Pulmonary artery endothelial cell (primary cell): Measurements from ENCODE around the gene BRSK2. TPM values are rescaled to one million over a fixed set of nuclear protein-coding genes. Genes with fewer than 3 reads are reported as not detected.

Experiments used
- DNase-seq: peaks from one replicate; pipeline ENCODE4 v3.0.0-alpha.2; 2011; ENCODE audit warnings: low read depth, low spot score
- total RNA-seq: library from RNA; depleted of rRNA; stranded (reverse); fragments of >200 nt; gene quantifications from 2 replicates; pipeline ENCODE4 v1.2.3, GENCODE V29; 2014

BRSK2 gene
- total RNA-seq, 1 donor from 2014 or later = 0.20 TPM

DNA sequence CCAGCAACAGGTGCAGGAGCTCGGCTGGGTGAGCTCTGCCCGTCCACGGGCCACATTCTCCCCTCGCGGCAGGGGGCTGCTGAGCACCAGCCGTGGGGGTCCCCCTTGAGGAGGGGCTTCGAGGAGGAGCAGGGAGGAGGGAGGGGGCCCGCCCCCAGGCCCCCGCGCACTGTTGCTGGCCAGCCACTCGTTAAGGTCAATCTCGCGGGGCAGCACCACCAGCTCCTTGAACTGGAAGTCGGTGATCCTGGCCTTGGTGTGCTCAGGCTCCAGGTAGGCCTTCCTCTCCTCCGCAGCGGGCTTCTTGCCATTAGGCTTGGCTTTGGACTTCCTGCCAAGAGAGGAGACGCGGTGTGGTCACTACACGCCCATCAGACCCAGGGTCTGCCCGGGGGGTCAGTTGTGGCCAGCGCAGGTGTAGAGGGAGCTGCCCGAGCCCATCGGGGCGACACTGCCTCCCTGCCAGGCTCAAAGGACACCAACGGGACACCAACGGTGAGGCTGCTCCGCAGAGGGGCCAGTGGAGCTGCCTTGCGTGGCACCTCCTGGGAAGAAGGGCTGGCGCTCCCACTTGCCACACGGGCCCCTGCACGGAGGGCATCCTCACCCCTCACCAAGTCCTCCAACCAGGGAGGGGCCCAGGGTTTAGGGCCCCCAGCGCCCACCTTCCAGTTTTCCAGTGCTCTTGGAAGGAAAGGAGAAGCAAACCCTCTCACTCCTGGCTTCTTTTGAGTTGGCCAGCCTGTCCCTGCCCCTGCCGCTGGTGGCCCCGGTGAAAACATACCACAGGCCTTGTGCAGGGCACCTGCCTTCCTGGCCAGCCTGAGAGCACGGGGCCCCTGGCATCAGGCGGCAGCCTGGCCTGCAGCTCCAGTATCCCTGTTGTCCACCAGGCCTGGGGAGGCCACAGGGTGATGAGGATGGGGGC, 91.1 kb downstream of the BRSK2 start:
- no peak for DNase-seq

DNA sequence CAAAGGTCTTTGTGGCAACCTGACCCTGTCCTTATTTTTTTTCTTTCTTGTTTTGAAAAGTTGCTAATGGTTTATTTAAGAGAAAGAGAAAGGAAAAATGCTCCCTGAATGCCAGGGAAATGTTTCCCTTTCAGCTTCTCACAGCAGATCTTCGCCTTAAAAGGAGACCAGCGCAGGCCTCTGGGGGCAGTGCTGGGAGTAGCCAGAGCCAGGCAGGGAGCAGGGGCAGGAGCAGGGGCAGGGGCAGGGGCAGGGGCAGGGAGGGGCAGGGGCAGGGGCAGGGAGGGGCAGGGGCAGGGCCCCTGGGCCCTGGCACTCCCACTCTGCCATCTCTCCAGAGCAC, 91.7 kb downstream of the BRSK2 start:
- no peak for DNase-seq

GRCh38 chr11:1481861-1482441, 92.2 kb downstream of the BRSK2 start:
- no peak for DNase-seq

DNA sequence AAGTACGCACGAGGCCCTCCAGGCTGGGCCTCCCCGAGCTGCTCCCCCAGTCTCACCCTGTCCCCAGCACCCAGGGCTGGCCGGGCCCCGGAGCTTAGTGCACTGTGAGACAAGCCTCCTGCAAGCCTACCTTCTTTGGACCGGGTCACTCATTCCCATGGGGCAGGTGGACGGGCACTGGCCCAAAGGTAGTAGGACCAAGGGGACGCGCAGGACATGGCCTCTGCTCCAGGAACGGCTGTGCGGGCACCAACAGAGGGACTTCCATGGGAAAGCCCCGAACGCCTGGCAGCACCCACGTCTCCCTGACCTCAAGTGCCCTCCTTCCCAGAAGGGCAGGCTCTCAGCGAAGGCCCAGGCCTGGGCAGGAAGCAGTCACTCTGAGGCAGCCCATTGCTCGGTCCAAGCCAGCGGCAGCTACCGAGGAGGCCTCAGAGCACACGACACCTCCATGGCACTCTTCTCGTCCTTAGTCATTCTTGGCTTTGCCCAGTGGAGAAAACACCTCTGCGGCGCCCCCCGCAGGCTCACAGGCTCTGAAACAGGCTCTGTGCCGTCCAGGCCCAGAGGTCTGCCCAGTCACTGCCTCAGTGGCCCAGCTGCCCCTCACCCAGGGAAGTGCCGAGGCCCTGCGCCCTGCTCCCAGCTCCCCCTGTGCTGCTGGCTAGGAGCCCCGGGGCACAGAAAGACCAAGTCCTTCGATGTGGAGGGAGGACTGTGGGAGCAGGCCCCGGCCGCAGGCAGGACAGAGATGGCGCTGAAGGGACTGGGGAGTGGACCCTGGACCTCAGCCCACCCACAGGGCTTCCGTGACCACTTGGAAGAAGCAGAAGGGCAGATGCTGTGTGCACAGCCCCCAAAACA, 93.1 kb downstream of the BRSK2 start:
- DNase-seq = no peak

GRCh38 chr11:1483445-1483961, 93.8 kb downstream of the BRSK2 start:
- no peak for DNase-seq

DNA sequence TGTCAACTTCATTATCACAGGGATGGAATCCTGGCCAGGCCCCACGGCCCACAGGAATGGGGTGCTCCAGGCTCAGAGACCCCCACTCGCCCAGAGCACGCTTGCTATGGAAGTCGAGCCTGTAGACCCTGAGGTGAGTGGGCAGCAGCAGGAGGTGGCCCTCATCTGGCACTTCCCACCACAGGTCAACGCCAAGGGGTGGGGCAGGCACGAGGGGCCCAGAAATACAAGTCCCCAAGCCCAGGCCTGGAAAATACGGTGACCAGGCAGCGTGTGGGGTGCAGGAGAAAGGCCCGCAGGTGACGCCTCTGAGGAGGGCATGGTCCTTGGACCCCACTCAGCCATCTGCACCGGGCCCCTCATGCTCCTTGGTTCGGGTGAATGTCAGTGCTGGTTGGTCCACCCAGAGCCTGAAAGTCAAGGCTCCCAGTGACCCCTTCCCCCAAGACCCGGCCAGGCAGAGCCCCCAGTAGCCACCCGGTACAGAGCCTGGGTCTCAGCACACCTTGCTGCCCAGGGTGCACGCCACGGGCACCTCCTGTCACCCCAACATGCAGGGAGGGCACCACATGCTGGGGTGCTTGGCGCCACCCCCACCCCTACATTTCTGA, 94.4 kb downstream of the BRSK2 start:
- DNase-seq = no peak

- DNase-seq = no peak
Observed at GRCh38 chr11:1484695-1485503, 95.2 kb downstream of the BRSK2 start.

DNA sequence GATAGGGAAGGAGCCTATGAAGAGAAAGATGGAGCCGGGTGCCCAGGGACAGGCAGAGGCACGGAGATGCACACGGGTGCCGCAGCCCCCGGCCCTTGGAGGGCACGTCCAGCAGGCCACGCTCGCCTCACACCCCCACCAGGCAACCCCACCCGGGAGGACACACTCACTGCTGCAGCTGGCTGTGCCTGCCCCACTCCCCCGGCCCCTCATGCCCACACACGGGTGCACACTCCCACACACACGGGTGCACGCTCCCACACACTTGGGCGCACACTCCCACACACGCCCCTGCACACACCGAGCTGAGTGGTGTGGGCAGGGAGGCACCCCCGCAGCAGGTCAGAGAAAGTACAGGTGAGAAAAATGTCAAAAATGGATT, 95.8 kb downstream of the BRSK2 start:
- no peak for DNase-seq

DNA sequence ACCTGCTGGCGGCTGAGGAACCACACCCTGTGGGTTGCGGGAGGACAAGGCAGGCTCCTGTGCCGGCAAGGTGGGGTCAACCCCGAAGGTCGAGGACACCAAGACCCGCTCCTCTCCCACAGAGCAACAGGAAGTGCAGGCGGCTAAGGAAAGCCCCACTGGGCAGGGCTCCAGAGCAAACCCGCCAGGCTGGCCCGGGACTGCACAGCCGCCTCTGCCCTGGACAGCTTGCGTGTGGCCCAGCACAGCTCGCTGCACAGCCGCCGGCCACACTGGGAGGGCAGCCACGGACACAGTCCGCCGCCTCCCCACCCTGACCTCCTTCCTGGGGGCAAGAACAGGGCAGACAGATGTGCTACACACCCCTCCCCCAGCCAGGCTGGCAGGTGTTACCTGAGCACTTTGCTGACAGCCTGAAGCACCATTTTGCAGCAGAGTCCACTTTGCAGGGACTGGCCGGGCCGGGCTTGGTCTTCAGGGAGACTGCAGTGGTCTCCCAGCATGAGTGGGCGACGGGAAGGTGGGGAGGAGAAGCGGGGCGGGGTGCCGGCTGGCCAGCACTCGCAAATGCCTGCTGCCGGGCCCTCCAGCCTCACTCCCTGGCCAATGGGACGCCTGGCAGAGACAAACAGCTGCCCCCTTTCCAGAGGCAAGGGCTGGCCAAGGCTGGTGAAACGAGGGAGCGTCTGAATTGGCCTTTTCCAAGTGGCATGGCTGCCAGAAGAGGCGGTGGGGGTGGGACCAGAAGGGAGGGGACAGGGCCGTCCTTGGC, 96.5 kb downstream of the BRSK2 start, which contains the start of gene MOB2:
Gene MOB2, minus strand, starts transcription at position 726 of the 772 bp plus-strand sequence. Its CDS starts 223 bp downstream, at position 503.
- DNase-seq = no peak

DNA sequence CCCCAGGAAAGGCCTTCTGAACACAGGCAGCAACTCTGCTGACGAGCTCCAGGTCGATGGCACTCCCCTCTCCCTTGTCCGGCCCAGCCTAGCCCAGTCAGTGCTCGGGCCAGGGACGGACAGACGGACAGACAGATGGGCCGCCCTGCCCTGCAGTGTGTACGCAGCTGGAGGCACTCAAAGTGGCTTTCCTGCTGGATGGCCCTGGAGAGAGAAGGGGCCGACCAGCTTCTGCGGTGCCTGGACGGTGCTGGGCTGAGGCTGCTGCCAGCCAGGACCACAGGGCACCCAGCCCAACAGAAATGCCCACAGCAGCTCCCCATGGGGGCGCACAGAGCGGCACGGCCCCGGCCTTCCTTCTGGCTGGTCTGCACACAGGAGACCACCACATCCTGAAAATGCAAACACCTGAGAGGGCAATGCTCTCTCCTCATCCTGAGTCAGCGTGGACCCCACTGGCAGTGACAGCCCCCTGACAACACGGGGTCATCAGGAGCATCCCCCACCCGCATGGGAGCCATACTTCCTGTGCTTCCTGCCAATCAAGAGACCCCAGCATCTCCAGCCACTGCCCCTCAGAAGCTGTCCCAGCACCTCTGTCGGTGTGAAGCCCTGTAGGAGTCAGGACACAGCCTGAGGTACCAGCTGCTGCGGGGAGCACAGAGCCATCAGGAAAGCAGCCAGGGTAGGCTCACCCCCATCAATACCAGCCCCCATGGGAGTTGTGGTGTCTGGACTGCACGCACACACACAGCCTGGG, 97.5 kb downstream of the BRSK2 start:
- DNase-seq = no peak

DNA sequence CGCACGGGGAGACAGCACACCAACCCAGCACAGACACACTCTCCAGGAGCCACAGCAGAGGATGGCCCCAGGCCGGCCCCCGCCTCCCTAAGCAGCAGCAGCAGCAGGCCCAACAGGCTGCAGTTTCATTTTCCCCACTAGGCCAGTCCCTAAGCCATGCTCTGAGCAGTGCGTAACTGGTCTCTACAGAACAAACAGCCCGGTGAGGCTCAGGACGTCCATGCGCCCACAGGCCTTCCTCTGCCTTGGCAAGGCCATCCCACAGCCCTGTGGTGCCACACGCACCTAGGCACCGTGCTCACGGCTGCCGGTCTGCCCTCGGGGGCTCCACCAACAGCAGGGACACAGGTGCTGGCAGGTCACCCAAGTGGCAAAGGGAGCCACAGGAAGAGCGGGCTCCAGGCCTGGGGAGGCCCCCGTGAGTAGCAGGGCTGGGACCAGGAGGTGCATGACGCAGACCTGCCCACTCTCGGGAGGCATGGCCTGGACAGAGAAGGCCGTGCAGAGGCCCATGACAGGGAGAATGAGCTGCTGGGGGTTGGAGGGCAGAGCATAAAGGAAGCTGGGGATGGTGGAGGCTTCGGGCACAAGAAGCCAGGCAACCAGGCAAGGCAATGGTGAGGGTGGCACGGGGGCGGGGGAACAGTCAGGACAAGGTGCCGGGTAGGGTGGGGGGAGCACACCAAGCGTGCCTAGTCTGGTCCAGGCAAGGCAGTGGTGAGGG, 98.3 kb downstream of the BRSK2 start:
- no peak for DNase-seq

GRCh38 chr11:1488575-1489180, 98.9 kb downstream of the BRSK2 start:
- DNase-seq = no peak

- DNase-seq = no peak
Observed at GRCh38 chr11:1490651-1491050, 100.9 kb downstream of the BRSK2 start.

DNA sequence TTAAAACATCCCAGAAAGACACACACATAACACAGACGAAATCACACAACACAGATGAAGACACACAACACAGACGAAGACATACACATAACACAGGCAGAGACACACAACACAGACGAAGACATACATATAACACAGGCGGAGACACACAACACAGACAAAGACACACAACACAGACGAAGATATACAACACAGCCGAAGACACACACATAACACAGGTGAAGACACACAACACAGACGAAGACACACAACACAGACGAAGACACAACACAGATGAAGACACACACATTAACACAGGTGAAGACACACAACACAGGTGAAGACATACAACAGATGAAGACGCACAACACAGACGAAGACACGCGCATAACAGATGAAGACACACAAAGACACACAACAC, 101.6 kb downstream of the BRSK2 start:
- DNase-seq = no peak

DNA sequence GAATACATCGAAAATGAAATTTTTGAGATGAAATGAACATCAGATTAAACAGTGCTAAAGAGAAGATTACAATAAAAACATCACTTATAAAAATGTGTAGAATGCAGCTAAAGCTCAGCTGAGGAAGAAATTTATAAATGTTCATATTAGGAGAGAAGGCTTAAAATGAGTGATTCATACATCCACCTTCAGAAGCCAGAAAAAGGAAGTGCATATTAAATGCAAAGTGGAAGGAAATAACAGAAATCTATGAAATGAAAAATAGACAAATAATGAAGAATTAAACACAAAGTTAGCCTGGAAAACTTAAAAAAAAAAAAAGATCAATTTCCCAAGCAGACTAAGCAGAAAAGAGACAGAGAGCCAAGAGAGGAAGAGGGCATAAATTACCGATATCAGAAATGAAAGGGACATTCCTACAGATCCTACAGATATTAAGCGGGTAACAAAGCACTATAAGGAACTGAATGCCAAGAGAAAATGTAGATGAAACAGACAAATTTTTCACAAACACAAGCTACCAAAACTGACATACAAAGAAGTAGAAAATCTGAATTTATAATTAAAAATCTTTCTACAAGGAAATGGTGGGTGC, 104.0 kb downstream of the BRSK2 start:
- no peak for DNase-seq

- DNase-seq = no peak
Observed at GRCh38 chr11:1494650-1495049, 104.9 kb downstream of the BRSK2 start.

DNA sequence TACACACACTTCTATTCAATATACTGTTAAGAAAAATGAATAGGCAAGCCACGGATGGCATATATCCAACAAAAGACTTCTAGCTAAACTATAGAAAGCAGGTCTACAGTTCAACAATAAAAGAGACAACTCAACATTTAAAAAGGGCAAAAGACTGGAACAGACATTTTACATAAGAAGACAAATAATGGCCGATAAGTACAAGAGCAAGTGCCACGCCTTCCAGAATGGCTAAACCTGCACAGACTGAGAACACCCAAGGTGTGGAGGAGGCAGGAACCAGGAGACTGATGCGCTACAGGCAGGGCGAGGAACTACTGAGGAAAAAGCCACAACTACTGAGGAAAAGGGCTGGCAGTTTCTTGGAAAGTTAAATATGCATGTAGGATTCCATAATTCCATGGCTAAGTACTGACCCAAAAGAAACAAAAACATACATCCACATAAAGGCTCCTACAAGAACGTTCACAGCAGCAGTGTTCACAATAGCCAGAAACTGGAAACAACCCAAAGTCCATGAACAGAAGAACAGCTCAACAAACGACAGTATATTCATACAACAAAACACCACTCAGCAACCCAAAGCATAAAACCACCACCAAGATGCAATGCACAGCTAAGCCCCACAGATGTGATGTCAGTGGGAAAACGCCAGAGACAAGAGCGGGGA, 106.5 kb downstream of the BRSK2 start:
- no peak for DNase-seq
